ENCODE measurements around the gene LYSMD1.
A peak's percentile ranks its signal among the peaks of the same experiment; 100 is the strongest.

Gene LYSMD1

GRCh38 chr1:151175041-151175741 lies 9.5 kb upstream of the LYSMD1 start:
- DNase-seq, result no peak

GRCh38 chr1:151171190-151171589 lies 5.5 kb upstream of the LYSMD1 start:
- no peak for DNase-seq

- DNase-seq, result no peak
Measured at GRCh38 chr1:151167116-151167515, 1.4 kb upstream of the LYSMD1 start.

- DNase-seq, result peak; percentile 81
Measured at GRCh38 chr1:151166505-151166956, 829 bp upstream of the LYSMD1 start.

- peak; percentile 77 for DNase-seq
Measured at GRCh38 chr1:151165281-151165737, 393 bp downstream of the LYSMD1 start.

GRCh38 chr1:151164732-151165280 lies 896 bp downstream of the LYSMD1 start:
- no peak for DNase-seq

GRCh38 chr1:151159373-151159772 lies 6.3 kb downstream of the LYSMD1 start:
- DNase-seq, result no peak

- DNase-seq, result no peak
Measured at GRCh38 chr1:151158751-151159251, 6.9 kb downstream of the LYSMD1 start.

- no peak for DNase-seq
Measured at GRCh38 chr1:151158326-151158725, 7.4 kb downstream of the LYSMD1 start.

GRCh38 chr1:151157067-151157531 lies 8.6 kb downstream of the LYSMD1 start:
- no peak for DNase-seq

- DNase-seq, result peak; percentile 52
Measured at GRCh38 chr1:151156515-151156819, 9.2 kb downstream of the LYSMD1 start, which contains the start of gene TNFAIP8L2. TSS of gene TNFAIP8L2 (plus strand) at chr1:151156649. CDS start at chr1:151158698, 2,049 bp downstream.

- DNase-seq, result no peak
Measured at GRCh38 chr1:151147665-151148064, 18.0 kb downstream of the LYSMD1 start.

GRCh38 chr1:151147132-151147503 lies 18.6 kb downstream of the LYSMD1 start:
- no peak for DNase-seq

GRCh38 chr1:151146412-151147131 lies 19.1 kb downstream of the LYSMD1 start, which contains the start of gene SEMA6C:
TSS of gene SEMA6C (minus strand) at chr1:151146631. CDS start at chr1:151142621, 4,010 bp downstream.
- DNase-seq, result peak; percentile 98

- no peak for DNase-seq
Measured at GRCh38 chr1:151146072-151146411, 19.7 kb downstream of the LYSMD1 start.

- DNase-seq, result peak; percentile 63
Measured at GRCh38 chr1:151145304-151146071, 20.2 kb downstream of the LYSMD1 start.

GRCh38 chr1:151144474-151145303 lies 21.0 kb downstream of the LYSMD1 start:
- DNase-seq, result peak; percentile 49

- DNase-seq, result no peak
Measured at GRCh38 chr1:151143986-151144385, 21.7 kb downstream of the LYSMD1 start.

- DNase-seq, result peak; percentile 50
Measured at GRCh38 chr1:151143057-151143435, 22.7 kb downstream of the LYSMD1 start.

- DNase-seq, result no peak
Measured at GRCh38 chr1:151142411-151143056, 23.2 kb downstream of the LYSMD1 start.

- DNase-seq, result peak; percentile 49
Measured at GRCh38 chr1:151137789-151138188, 27.9 kb downstream of the LYSMD1 start.
